Panc1 (cell line): Measurements from ENCODE around the gene KRTAP19-6. TPM values are rescaled to one million over a fixed set of nuclear protein-coding genes. Genes with fewer than 3 reads are reported as not detected.

Experiments
- total RNA-seq: library from RNA; stranded (reverse); gene quantifications from one replicate; pipeline ENCODE4 v1.2.1, GENCODE V29; 2021; ENCODE audit not compliant: unreplicated experiment

KRTAP19-6 gene
- total RNA-seq, 1 experiment from 2014 or later: not detected

Other genes with a start within 250 kb of the KRTAP19-6 start
- gene KRTAP26-1, start 221.5 kb downstream of the KRTAP19-6 start, total RNA-seq: not detected
- gene KRTAP27-1, start 204.2 kb downstream of the KRTAP19-6 start, total RNA-seq: not detected
- not detected for gene KRTAP23-1, start 193.3 kb downstream of the KRTAP19-6 start, total RNA-seq
- gene KRTAP13-2, start 169.6 kb downstream of the KRTAP19-6 start, total RNA-seq: not detected
- not detected for gene KRTAP13-1, start 145.8 kb downstream of the KRTAP19-6 start, total RNA-seq
- not detected for gene KRTAP13-3, start 115.9 kb downstream of the KRTAP19-6 start, total RNA-seq
- gene KRTAP13-4, start 111.6 kb downstream of the KRTAP19-6 start, total RNA-seq: not detected
- not detected for gene KRTAP15-1, start 101.6 kb downstream of the KRTAP19-6 start, total RNA-seq
- not detected for gene KRTAP19-1, start 61.5 kb downstream of the KRTAP19-6 start, total RNA-seq
- gene KRTAP19-2, start 54.4 kb downstream of the KRTAP19-6 start, total RNA-seq: not detected
- not detected for gene KRTAP19-3, start 49.9 kb downstream of the KRTAP19-6 start, total RNA-seq
- not detected for gene KRTAP19-4, start 44.7 kb downstream of the KRTAP19-6 start, total RNA-seq
- gene KRTAP19-5, start 39.7 kb downstream of the KRTAP19-6 start, total RNA-seq: not detected
- not detected for gene KRTAP19-7, start 19.4 kb upstream of the KRTAP19-6 start, total RNA-seq
- gene KRTAP22-2, start 48.5 kb upstream of the KRTAP19-6 start, total RNA-seq: not detected
- gene KRTAP6-3, start 50.6 kb upstream of the KRTAP19-6 start, total RNA-seq: not detected
- gene KRTAP6-2, start 57.0 kb upstream of the KRTAP19-6 start, total RNA-seq: not detected
- not detected for gene KRTAP22-1, start 59.2 kb upstream of the KRTAP19-6 start, total RNA-seq
- not detected for gene KRTAP6-1, start 72.1 kb upstream of the KRTAP19-6 start, total RNA-seq
- gene KRTAP20-1, start 74.6 kb upstream of the KRTAP19-6 start, total RNA-seq: not detected
- gene KRTAP20-4, start 78.8 kb upstream of the KRTAP19-6 start, total RNA-seq: not detected
- not detected for gene KRTAP20-2, start 93.3 kb upstream of the KRTAP19-6 start, total RNA-seq
- gene KRTAP20-3, start 101.0 kb upstream of the KRTAP19-6 start, total RNA-seq: not detected
- gene KRTAP21-3, start 176.9 kb upstream of the KRTAP19-6 start, total RNA-seq: not detected
- gene KRTAP21-2, start 205.4 kb upstream of the KRTAP19-6 start, total RNA-seq: not detected
- not detected for gene KRTAP21-1, start 213.6 kb upstream of the KRTAP19-6 start, total RNA-seq